Articular chondrocyte of knee joint (primary cell): Measurements from ENCODE around the gene NEO1. TPM values are rescaled to one million over a fixed set of nuclear protein-coding genes. Genes with fewer than 3 reads are reported as not detected.

Experiments
- small RNA-seq: library from RNA; depleted of rRNA; stranded (forward); fragments of <200 nt; gene quantifications from one replicate; pipeline ENCODE3, GENCODE V24; 2012
- total RNA-seq: library from RNA; depleted of rRNA; stranded (reverse); fragments of >200 nt; gene quantifications from 2 replicates; pipeline ENCODE4 v1.2.3, GENCODE V29; 2012

Gene NEO1
- 27.3 and 28.6 TPM in 2 replicates for total RNA-seq

GRCh38 chr15:73051807-73052652 is at the start of gene NEO1:
TSS of gene NEO1 (plus strand) at chr15:73052463. CDS start at chr15:73052676, 213 bp downstream.

Small RNA genes within 50 kb of the gene (small RNA-seq; reads per million reads assigned to genes)
- not detected for gene FKBP1AP2
